HCT116 (cell line): ENCODE results near the gene UBE2H. TPM values are rescaled to one million over a fixed set of nuclear protein-coding genes. Genes with fewer than 3 reads are reported as not detected.

ENCODE experiments used
- ATAC-seq: fragments of 200-7000 bp; cut with Tn5 transposase; 2 replicates; pipeline ENCODE4 v1.9.1; 2020; ENCODE audit warnings: mild to moderate bottlenecking, moderate library complexity
- BruUV-seq: library from RNA; stranded (reverse); fragments of 400-500 nt; replicated peaks from 2 replicates; lab custom pipeline; 2021; lab: Mats Ljungman, UMichigan
- CTCF ChIA-PET: fragments of 300-600 bp; sonication (Branson Sonifier 250); formaldehyde crosslinking; loops from one replicate; lab custom pipeline; 2021; ENCODE audit warnings: antibody characterized with exemption; lab: Charles Lee
- POLR2A ChIA-PET: fragments of 300-600, 350-600 bp; sonication (Branson Sonifier 250); formaldehyde crosslinking; loops from one replicate; lab custom pipeline; 2021; ENCODE audit warnings: antibody characterized with exemption; lab: Charles Lee
- RAD21 ChIA-PET, 2 experiments: fragments of 300-600 bp; sonication (Branson Sonifier 250); formaldehyde crosslinking; loops; one replicate each; lab custom pipeline; 2023; ENCODE audit warnings: low total read pairs in 2 of 2; ENCODE audit not compliant: uncharacterized antibody in 2 of 2, unreplicated experiment in 2 of 2, low non-redundant PET in 1 of 2; lab: Charles Lee
- DNase-seq: peaks from one replicate; pipeline ENCODE4 v3.0.0-alpha.2; 2010; ENCODE audit warnings: low read depth, low spot score
- H2AFZ ChIP-seq: fragments of 200-600 bp; shearing (Covaris generic), sonication (generic); 2 replicates; pipeline ENCODE4 v1.6.1; 2017; ENCODE audit warnings: low read depth, mixed run types, mixed read lengths, antibody characterized with exemption, low read length; ENCODE audit not compliant: poor library complexity, severe bottlenecking
- H3K27ac ChIP-seq: 2 replicates; pipeline ENCODE4 v1.5.1; 2012; ENCODE audit warnings: low read depth, low read length
- H3K27me3 ChIP-seq: fragments of 200-600 bp; sonication (generic); 2 replicates; pipeline ENCODE4 v1.6.1; 2016; ENCODE audit warnings: mixed run types, low read length, mixed read lengths; ENCODE audit not compliant: insufficient read depth
- H3K36me3 ChIP-seq, 2 experiments: fragments of 200-500 bp in 1 of 2; fragments of 200-600 bp in 1 of 2; sonication (Bioruptor generic) in 1 of 2; sonication (generic) in 1 of 2; 2 replicates each; pipeline versions ENCODE4 v1.5.1 to v1.6.1; 2014 to 2016; ENCODE audit warnings: low read length in 2 of 2, inconsistent platforms in 1 of 2, mixed read lengths in 1 of 2, mixed run types in 1 of 2; ENCODE audit not compliant: insufficient read depth in 2 of 2, control insufficient read depth in 1 of 2
- H3K4me1 ChIP-seq, 2 experiments: fragments of 200-600 bp in 1 of 2; sonication (generic) in 1 of 2; 2 replicates each; pipeline versions ENCODE4 v1.5.1 to v1.6.1; 2012 to 2017; ENCODE audit warnings: low read length in 2 of 2, inconsistent platforms in 1 of 2, mild to moderate bottlenecking in 1 of 2, mixed read lengths in 1 of 2, mixed run types in 1 of 2, moderate library complexity in 1 of 2; ENCODE audit not compliant: insufficient read depth in 2 of 2, control insufficient read depth in 1 of 2
- H3K4me2 ChIP-seq: fragments of 200-600 bp; sonication (generic); 2 replicates; pipeline ENCODE4 v1.6.1; 2017; ENCODE audit warnings: mixed run types, low read length, mixed read lengths
- H3K4me3 ChIP-seq, 2 experiments: fragments of 200-600 bp in 1 of 2; sonication (generic) in 1 of 2; replicated peaks in 1 of 2; 2 replicates each; pipeline ENCODE4 v1.5.1; 2011 to 2016; ENCODE audit warnings: low read length in 2 of 2, control low read depth in 1 of 2, low read depth in 1 of 2, mild to moderate bottlenecking in 1 of 2, mixed read lengths in 1 of 2, mixed run types in 1 of 2
- H3K79me2 ChIP-seq: fragments of 200-600 bp; sonication (generic); 2 replicates; pipeline ENCODE4 v1.6.1; 2017; ENCODE audit warnings: mild to moderate bottlenecking, mixed run types, low read length, moderate library complexity, mixed read lengths; ENCODE audit not compliant: insufficient read depth
- H3K9ac ChIP-seq: fragments of 200-600 bp; sonication (generic); 2 replicates; pipeline ENCODE4 v1.6.1; 2016; ENCODE audit warnings: low read length, mixed read lengths
- H3K9me2 ChIP-seq: fragments of 200-600 bp; sonication (generic), shearing (Covaris generic); 2 replicates; pipeline ENCODE4 v1.6.1; 2017; ENCODE audit warnings: mixed run types, mild to moderate bottlenecking, moderate library complexity; ENCODE audit not compliant: insufficient read depth
- H3K9me3 ChIP-seq, 2 experiments: fragments of 200-500 bp in 1 of 2; fragments of 200-600 bp in 1 of 2; sonication (Bioruptor generic) in 1 of 2; sonication (generic) in 1 of 2; 2 replicates each; pipeline ENCODE4 v1.6.1; 2014 to 2017; ENCODE audit warnings: low read length in 2 of 2, mixed read lengths in 2 of 2, inconsistent platforms in 1 of 2, low read depth in 1 of 2, mild to moderate bottlenecking in 1 of 2, mixed run types in 1 of 2, moderate library complexity in 1 of 2; ENCODE audit not compliant: control insufficient read depth in 1 of 2, insufficient read depth in 1 of 2
- H4K20me1 ChIP-seq: fragments of 200-600 bp; sonication (generic), shearing (Covaris generic); 2 replicates; pipeline ENCODE4 v1.6.1; 2017; ENCODE audit warnings: mixed run types, mild to moderate bottlenecking, moderate library complexity; ENCODE audit not compliant: insufficient read depth
- CBX3 ChIP-seq: IDR thresholded peaks from 2 replicates; pipeline ENCODE4 v1.6.1; 2012; ENCODE audit warnings: low read depth
- ELF1 ChIP-seq: IDR thresholded peaks from 2 replicates; pipeline ENCODE4 v1.6.1; 2012; ENCODE audit warnings: low read depth, borderline replicate concordance
- EZH2phosphoT487 ChIP-seq: fragments of 200-600 bp; IDR thresholded peaks from 2 replicates; pipeline ENCODE4 v1.6.1; 2018; ENCODE audit warnings: antibody characterized with exemption, borderline replicate concordance
- JUND ChIP-seq: IDR thresholded peaks from 2 replicates; pipeline ENCODE4 v1.6.1; 2012
- POLR2AphosphoS5 ChIP-seq: IDR thresholded peaks from 2 replicates; pipeline ENCODE4 v1.6.1; 2011; ENCODE audit warnings: mild to moderate bottlenecking, low read depth, low read length, moderate library complexity
- RAD21 ChIP-seq: IDR thresholded peaks from 2 replicates; pipeline ENCODE4 v1.6.1; 2012; ENCODE audit warnings: low read depth, mild to moderate bottlenecking
- SRF ChIP-seq: IDR thresholded peaks from 2 replicates; pipeline ENCODE4 v1.6.1; 2012; ENCODE audit warnings: low read depth
- TCF7L2 ChIP-seq: IDR thresholded peaks from 2 replicates; pipeline ENCODE4 v1.7.0; 2011; ENCODE audit warnings: borderline replicate concordance, inconsistent platforms; ENCODE audit not compliant: insufficient read depth, insufficient read length; ENCODE audit errors: extremely low read depth
- YY1 ChIP-seq: IDR thresholded peaks from 2 replicates; pipeline ENCODE4 v1.6.1; 2011; ENCODE audit warnings: low read length, low read depth, moderate library complexity, mild to moderate bottlenecking; ENCODE audit not compliant: insufficient replicate concordance; ENCODE audit errors: extremely low read depth
- ZBTB33 ChIP-seq: IDR thresholded peaks from 2 replicates; pipeline ENCODE4 v1.6.1; 2011; ENCODE audit warnings: mild to moderate bottlenecking, low read length, moderate library complexity; ENCODE audit not compliant: insufficient replicate concordance; ENCODE audit errors: extremely low read depth
- ZFX ChIP-seq: fragments of 450-650 bp; IDR thresholded peaks from 2 replicates; pipeline ENCODE4 v1.6.1; 2017
- intact Hi-C: fragments of 100-400 bp; cut with micrococcal nuclease; formaldehyde crosslinking; loops from 2 replicates; pipeline ENCODE4 v1.10.0; 2022
- total RNA-seq: library from RNA; stranded (reverse); gene quantifications from one replicate; pipeline ENCODE4 v1.2.1, GENCODE V29; 2021; ENCODE audit not compliant: unreplicated experiment

The UBE2H gene
- total RNA-seq, 1 experiment from 2014 or later, result 117 TPM

GRCh38 chr7:129948338-129948737 is 4.4 kb downstream of the UBE2H start:
- Histone ChIP-seq H2AFZ (no peak overlapping the region), H3K4me2 (peak overlapping the region; percentile 88), H3K4me3 (no peak overlapping the region; a peak in 1 of 4 replicates), H3K9me2 (no peaks in the 10 kb centered on the region), H4K20me1 (peaks cover 15% of the 10 kb centered on the region), H3K4me1 (peaks cover 46 to 52% of the 10 kb centered on the region in 2 experiments), H3K9ac (0 out of 2 replicates have a peak overlapping the region, but pooled peaks have one; percentile 89), H3K79me2 (peaks cover 94% of the 10 kb centered on the region), H3K27me3 (no peaks in the 10 kb centered on the region), H3K9me3 (no peaks in the 10 kb centered on the region), H3K36me3 (peaks cover 3 to 6% of the 10 kb centered on the region in 2 experiments; a peak in 2 of 4 replicates), H3K27ac (peak overlapping the region; percentile 81)
- POLR2A ChIA-PET, result interaction anchor here (0.7 to 1.7 kb wide), 5 partner anchors 11 to 93 kb away, joined by 3 to 12 read pairs (median 4); no protein-coding TSS in a partner anchor
- CTCF ChIA-PET, result interaction anchor here (1.2 to 1.9 kb wide), 2 partner anchors 61 to 124 kb away, joined by 3 to 8 read pairs; no protein-coding TSS in a partner anchor
- RAD21 ChIA-PET, result no interaction called here
- ATAC-seq (no peak), DNase-seq (no peak)
- TF ChIP-seq ELF1, result no peak
- no peak for TF ChIP-seq ZBTB33
- TF ChIP-seq TCF7L2, result no peak
- no peak for TF ChIP-seq CBX3
- no peak for TF ChIP-seq JUND
- TF ChIP-seq EZH2phosphoT487, result no peak
- TF ChIP-seq ZFX, result no peak
- TF ChIP-seq RAD21, result no peak
- no peak for TF ChIP-seq POLR2AphosphoS5
- no peak for TF ChIP-seq SRF
- no peak for TF ChIP-seq YY1
- intact Hi-C loops, result loop anchor here (5.0 kb wide), 1 partner anchor 336 kb away; the partner anchor contains the start of gene NRF1
- BruUV-seq, result no TSS peak
